Retinal pigment epithelial cell (primary cell): Measurements from ENCODE around the gene MAPK1IP1L.

ENCODE experiments used
- DNase-seq: peaks from one replicate; pipeline ENCODE4 v3.0.0-alpha.2; 2010; ENCODE audit warnings: low read depth
- H3K4me3 ChIP-seq: 2 replicates; pipeline ENCODE4 v1.5.1; 2011; ENCODE audit warnings: mild to moderate bottlenecking, low read length, control low read depth, moderate library complexity
- TF ChIP-seq, protein P1 (sequence below): conservative IDR thresholded peaks from 2 replicates; pipeline ENCODE4 v1.5.1; 2011; ENCODE audit warnings: low read depth, low read length, control low read depth, inconsistent platforms

MAPK1IP1L gene

GRCh38 chr14:55045087-55045486 is 6.4 kb upstream of the MAPK1IP1L start:
- no peak overlapping the region for H3K4me3 ChIP-seq
- no peak for DNase-seq
- TF ChIP-seq, protein P1, sequence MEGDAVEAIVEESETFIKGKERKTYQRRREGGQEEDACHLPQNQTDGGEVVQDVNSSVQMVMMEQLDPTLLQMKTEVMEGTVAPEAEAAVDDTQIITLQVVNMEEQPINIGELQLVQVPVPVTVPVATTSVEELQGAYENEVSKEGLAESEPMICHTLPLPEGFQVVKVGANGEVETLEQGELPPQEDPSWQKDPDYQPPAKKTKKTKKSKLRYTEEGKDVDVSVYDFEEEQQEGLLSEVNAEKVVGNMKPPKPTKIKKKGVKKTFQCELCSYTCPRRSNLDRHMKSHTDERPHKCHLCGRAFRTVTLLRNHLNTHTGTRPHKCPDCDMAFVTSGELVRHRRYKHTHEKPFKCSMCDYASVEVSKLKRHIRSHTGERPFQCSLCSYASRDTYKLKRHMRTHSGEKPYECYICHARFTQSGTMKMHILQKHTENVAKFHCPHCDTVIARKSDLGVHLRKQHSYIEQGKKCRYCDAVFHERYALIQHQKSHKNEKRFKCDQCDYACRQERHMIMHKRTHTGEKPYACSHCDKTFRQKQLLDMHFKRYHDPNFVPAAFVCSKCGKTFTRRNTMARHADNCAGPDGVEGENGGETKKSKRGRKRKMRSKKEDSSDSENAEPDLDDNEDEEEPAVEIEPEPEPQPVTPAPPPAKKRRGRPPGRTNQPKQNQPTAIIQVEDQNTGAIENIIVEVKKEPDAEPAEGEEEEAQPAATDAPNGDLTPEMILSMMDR: no peak

DNA sequence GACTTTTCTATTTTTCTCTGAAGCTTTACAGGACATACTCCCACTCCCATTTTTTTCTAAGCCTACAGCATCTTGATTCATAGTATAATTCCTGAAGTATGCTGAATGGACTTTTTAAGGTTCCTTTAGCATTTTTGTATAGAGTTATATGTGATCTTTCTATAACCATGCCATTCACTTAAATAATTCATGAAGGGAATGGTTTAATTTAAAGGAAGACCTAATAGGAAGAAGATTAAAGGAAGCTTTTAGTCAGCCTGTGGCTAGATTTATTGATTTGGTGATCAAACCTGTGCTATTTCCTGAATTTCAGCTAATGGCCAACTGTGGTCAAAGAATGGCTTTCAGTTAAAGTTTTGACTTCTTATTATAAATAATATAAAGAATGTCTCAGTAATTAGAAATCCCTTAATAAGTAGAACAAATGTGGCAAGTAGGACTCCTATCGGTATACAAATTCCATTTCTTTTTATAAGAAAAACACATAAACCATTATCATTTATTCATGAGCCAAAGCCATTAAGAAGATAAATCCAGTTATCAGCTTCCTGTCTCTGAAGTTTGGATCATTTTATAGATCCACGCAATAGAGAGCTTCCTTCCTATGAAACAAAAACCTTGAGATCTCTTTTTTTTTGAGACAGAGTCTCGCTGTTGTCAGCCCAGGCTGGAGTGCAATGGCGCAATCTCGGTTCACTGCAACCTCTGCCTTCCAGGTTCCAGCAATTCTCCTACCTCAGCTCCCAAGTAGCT is 4.0 kb upstream of the MAPK1IP1L start:
- H3K4me3 ChIP-seq: no peak overlapping the region
- TF ChIP-seq, protein P1: no peak
- no peak for DNase-seq

GRCh38 chr14:55048900-55049436 is 2.5 kb upstream of the MAPK1IP1L start:
- DNase-seq: no peak
- TF ChIP-seq, protein P1: no peak

DNA sequence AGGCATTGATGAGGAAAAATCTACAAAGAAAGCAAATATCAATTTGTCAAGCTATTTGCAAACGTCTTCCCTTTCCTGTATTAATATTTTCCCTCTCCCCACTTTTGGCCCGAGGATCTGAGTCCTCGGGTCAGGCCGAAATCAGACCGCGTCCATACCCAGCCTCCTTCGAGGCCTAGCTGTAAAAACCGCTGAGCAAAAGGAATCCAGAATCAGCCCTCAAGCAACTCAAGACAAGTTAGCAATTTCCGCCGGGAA is 353 bp upstream of the MAPK1IP1L start:
- peak overlapping the region; percentile 51 for H3K4me3 ChIP-seq

More at GRCh38 chr14:55048900-55049436, 2.5 kb upstream of the MAPK1IP1L start:
- no peak overlapping the region for H3K4me3 ChIP-seq

GRCh38 chr14:55052269-55052930 is 953 bp downstream of the MAPK1IP1L start:
- DNase-seq: no peak

More for the DNA sequence above, 353 bp upstream of the MAPK1IP1L start:
- TF ChIP-seq, protein P1: no peak
- no peak for DNase-seq

DNA sequence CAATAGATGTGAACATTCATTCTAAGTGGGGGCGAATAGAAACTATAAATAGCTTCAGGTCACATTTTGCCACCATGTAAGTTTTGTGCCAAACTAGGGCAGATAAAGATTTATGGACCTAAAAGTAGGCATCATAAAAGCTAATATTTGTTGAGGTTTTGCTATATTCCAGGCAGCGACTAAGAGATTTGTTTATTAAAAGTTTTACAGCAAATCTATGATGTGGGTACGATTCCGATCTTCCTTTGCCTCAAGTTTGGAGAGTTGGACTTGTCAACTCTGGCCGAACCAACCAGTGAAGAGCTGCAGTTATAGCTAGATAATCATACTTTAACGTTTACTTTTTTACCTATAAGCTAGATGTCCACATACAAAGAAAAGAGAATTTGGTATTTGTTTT is 1.6 kb downstream of the MAPK1IP1L start:
- TF ChIP-seq, protein P1: no peak
- DNase-seq: no peak
- peak overlapping the region; percentile 94 for H3K4me3 ChIP-seq

More at GRCh38 chr14:55052269-55052930, 953 bp downstream of the MAPK1IP1L start:
- peak overlapping the region; percentile 94 for H3K4me3 ChIP-seq
- TF ChIP-seq, protein P1: no peak
